GM12865 (cell line): Measurements from ENCODE around the gene RELCH.
A peak's percentile ranks its signal among the peaks of the same experiment; 100 is the strongest.
"Not testable (repeated sequence)": the region's sequence is repeated elsewhere in the genome, so short reads cannot be mapped to it uniquely, and the experiment has no call there.

ENCODE experiments used
- DNase-seq: peaks from one replicate; pipeline ENCODE4 v3.0.0; 2010; ENCODE audit warnings: low read depth
- H3K4me3 ChIP-seq: 2 replicates; pipeline ENCODE4 v1.5.1; 2011; ENCODE audit warnings: mild to moderate bottlenecking, low read depth, low read length, control low read depth
- CTCF ChIP-seq: IDR thresholded peaks from 2 replicates; pipeline ENCODE4 v1.5.1; 2011; ENCODE audit warnings: low read length, control low read depth, low read depth, inconsistent platforms; ENCODE audit not compliant: insufficient read depth; ENCODE audit errors: missing control alignments

Gene RELCH

GRCh38 chr18:62157843-62158242, 29.2 kb upstream of the RELCH start:
- no peak for DNase-seq
- TF ChIP-seq CTCF, result no peak
- no peak overlapping the region for H3K4me3 ChIP-seq

- no peak overlapping the region for H3K4me3 ChIP-seq
- no peak for DNase-seq
- TF ChIP-seq CTCF, result no peak
Measured at GRCh38 chr18:62164310-62164709, 22.7 kb upstream of the RELCH start.

- TF ChIP-seq CTCF, result no peak
- no peak overlapping the region for H3K4me3 ChIP-seq
- no peak for DNase-seq
Measured at GRCh38 chr18:62164855-62165487, 22.1 kb upstream of the RELCH start.

- H3K4me3 ChIP-seq, result no peak overlapping the region
- peak; percentile 48 for DNase-seq
- no peak for TF ChIP-seq CTCF
Measured at GRCh38 chr18:62165583-62165982, 21.5 kb upstream of the RELCH start.

- H3K4me3 ChIP-seq, result not testable (repeated sequence)
Measured at GRCh38 chr18:62166524-62166923, 20.5 kb upstream of the RELCH start.

GRCh38 chr18:62170857-62171256, 16.2 kb upstream of the RELCH start:
- H3K4me3 ChIP-seq, result no peak overlapping the region
- TF ChIP-seq CTCF, result no peak
- DNase-seq, result no peak

More at GRCh38 chr18:62166524-62166923, 20.5 kb upstream of the RELCH start:
- DNase-seq, result not testable (repeated sequence)

GRCh38 chr18:62172298-62172697, 14.8 kb upstream of the RELCH start:
- DNase-seq, result no peak
- no peak for TF ChIP-seq CTCF
- no peak overlapping the region for H3K4me3 ChIP-seq
